ENCODE measurements around the gene LHPP.

DNA sequence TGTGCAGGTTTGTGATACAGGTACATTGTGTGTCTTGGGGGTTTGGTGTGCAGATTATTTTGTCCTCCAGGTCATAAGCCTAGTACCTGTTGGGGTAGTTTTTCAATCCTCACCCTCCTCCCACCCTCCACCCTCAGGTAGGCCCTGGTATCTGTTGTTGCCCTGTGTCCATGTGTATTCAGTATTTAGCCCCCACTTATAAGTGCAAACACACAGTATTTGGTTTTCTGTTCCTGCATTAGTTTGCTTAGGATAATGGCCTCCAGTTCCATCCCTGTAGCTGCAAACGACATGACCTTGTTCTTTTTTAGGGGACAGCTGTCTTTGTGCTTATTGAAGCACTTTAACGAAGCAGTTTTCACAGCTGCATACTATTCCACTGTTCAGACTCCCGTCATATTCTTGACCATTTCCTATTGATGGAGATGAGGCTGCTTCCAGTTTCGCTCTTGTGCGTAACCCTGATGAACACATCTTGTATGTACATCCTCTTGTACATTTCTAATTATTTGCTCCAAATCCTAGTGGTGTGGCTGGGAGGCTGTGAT, 47.4 kb downstream of the LHPP start:
- TF ChIP-seq, protein P1, sequence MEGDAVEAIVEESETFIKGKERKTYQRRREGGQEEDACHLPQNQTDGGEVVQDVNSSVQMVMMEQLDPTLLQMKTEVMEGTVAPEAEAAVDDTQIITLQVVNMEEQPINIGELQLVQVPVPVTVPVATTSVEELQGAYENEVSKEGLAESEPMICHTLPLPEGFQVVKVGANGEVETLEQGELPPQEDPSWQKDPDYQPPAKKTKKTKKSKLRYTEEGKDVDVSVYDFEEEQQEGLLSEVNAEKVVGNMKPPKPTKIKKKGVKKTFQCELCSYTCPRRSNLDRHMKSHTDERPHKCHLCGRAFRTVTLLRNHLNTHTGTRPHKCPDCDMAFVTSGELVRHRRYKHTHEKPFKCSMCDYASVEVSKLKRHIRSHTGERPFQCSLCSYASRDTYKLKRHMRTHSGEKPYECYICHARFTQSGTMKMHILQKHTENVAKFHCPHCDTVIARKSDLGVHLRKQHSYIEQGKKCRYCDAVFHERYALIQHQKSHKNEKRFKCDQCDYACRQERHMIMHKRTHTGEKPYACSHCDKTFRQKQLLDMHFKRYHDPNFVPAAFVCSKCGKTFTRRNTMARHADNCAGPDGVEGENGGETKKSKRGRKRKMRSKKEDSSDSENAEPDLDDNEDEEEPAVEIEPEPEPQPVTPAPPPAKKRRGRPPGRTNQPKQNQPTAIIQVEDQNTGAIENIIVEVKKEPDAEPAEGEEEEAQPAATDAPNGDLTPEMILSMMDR (IDR thresholded peaks at IDR 0.05), result no peak
- TF ChIP-seq EP300 (IDR thresholded peaks at IDR 0.05) (no peak), POLR2AphosphoS5 (IDR thresholded peaks at IDR 0.05) (no peak), POLR2A (IDR thresholded peaks at IDR 0.05) (no peak)
